ENCODE results near the gene ECHDC1. TPM values are rescaled to one million over a fixed set of nuclear protein-coding genes. Genes with fewer than 3 reads are reported as not detected.

The ECHDC1 gene
- total and polyA plus RNA-seq, 2 of the 8 experiments (the other 6 are each of a cell fraction or from before 2014, with no cell fraction given): 11.3 to 60.5 TPM

DNA sequence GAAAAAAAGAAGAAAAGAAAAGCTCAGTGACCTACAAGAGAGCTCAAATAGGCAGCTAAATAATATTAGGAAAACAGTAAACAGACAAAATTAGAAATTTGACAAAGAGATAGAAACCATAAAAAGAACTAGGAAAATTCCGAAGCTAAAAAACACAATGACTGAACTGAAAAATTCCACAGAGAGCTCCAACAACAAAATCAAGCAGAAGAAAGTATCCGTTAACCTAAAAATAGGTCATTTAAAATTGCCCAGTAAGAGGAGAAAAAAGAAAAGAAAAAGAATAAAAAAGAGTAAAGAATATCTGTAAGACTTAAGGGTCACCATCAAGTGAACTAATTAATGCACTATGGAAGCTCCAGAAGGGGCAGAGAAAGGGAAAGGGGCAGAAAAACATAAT lies 6.6 kb upstream of the ECHDC1 start:
- Histone ChIP-seq H3K56ac (replicated peaks; ENCODE audit: insufficient read length, low read depth, low read length) (no peak overlapping the region), H4K91ac (replicated peaks; ENCODE audit: insufficient read length, low read length) (no peak overlapping the region), H3K79me1 (ENCODE audit: low read depth, low read length) (no peaks in the 10 kb centered on the region), H2BK120ac (replicated peaks; ENCODE audit: low read depth, low read length) (no peak overlapping the region), H2BK20ac (ENCODE audit: low read length) (no peak overlapping the region), H4K20me1 (replicated peaks in 1 of 2; ENCODE audit: control insufficient read depth in 1 of 2, insufficient read depth in 2 of 2, low read length in 2 of 2) (no peaks in the 10 kb centered on the region), H3K4me2 (ENCODE audit: insufficient read depth in 1 of 2, low read depth in 2 of 2, low read length in 2 of 2) (no peak overlapping the region), H3K14ac (ENCODE audit: insufficient read length) (no peak overlapping the region), H2AFZ (ENCODE audit: low read length) (no peak overlapping the region), H2BK5ac (ENCODE audit: low read depth, low read length) (no peak overlapping the region), H3K4ac (replicated peaks; ENCODE audit: insufficient read length, low read depth, low read length) (no peak overlapping the region), H2BK12ac (ENCODE audit: low read depth, low read length) (no peak overlapping the region), H3K4me1 (replicated peaks in 1 of 4; ENCODE audit: control insufficient read depth in 3 of 4, insufficient read depth in 4 of 4, low read length in 3 of 4) (no peaks in the 10 kb centered on the region; a peak in 1 of 7 replicates), H4K5ac (ENCODE audit: insufficient read length, low read depth, low read length) (no peak overlapping the region), H3K18ac (ENCODE audit: extremely low read depth, low read length) (no peak overlapping the region), H3K27me3 (replicated peaks in 1 of 4; ENCODE audit: control insufficient read depth in 3 of 4, extremely low read depth in 1 of 4, insufficient read depth in 3 of 4, low read length in 3 of 4) (no peaks in the 10 kb centered on the region), H3K79me2 (ENCODE audit: control insufficient read depth in 1 of 2, insufficient read depth in 2 of 2, low read length in 2 of 2) (peaks cover 0 to 15% of the 10 kb centered on the region in 2 experiments; a peak in 2 of 4 replicates), H4K8ac (ENCODE audit: extremely low read depth, insufficient read depth, low read length) (no peak overlapping the region), H3K9me3 (ENCODE audit: insufficient read depth in 2 of 2, low read depth in 1 of 2, low read length in 1 of 2) (0 out of 4 replicates have a peak, but pooled peaks cover 3 to 7% of the 10 kb centered on the region in 2 experiments), H3K27ac (ENCODE audit: low read depth, low read length) (no peak overlapping the region), H2BK15ac (ENCODE audit: low read length) (no peak overlapping the region), H3K9ac (replicated peaks in 1 of 4; ENCODE audit: extremely low read depth in 1 of 4, low read depth in 3 of 4, low read length in 3 of 4) (no peak overlapping the region), H3K36me3 (ENCODE audit: control insufficient read depth in 2 of 4, insufficient read depth in 4 of 4, low read length in 3 of 4) (no peaks in the 10 kb centered on the region; a peak in 1 of 8 replicates), H3K23ac (ENCODE audit: insufficient read length) (no peak overlapping the region), H3K4me3 (ENCODE audit: extremely low read depth in 1 of 4, insufficient read depth in 2 of 4, low read depth in 3 of 4, low read length in 4 of 4) (no peak overlapping the region), H2AK5ac (ENCODE audit: low read depth, low read length) (no peak overlapping the region), H3K23me2 (ENCODE audit: low read depth, low read length) (no peaks in the 10 kb centered on the region)
- FAIRE-seq: no peak
- DNase-seq (ENCODE audit: low read depth in 1 of 2, low spot score in 2 of 2): no peak
- POLR2A ChIA-PET (ENCODE audit: partially characterized antibody): interaction anchor here (1.4 kb wide), 1 partner anchor 11 kb away, joined by 4 read pairs; no protein-coding TSS in a partner anchor
- WGBS, 2 experiments (ENCODE audit: extremely low coverage in 1 of 2, insufficient coverage in 1 of 2, insufficient read length in 1 of 2, insufficient replicate concordance in 2 of 2, low coverage in 1 of 2, low lambda C conversion rate in 2 of 2, missing lambda C conversion rate in 1 of 2): 78% methylated on average over 2 of the region's 2 CpGs; no CpG with 5 or more reads in 1 of the 2 experiments
- CTCF ChIA-PET (ENCODE audit: partially characterized antibody): interaction anchor here (0.7 to 1.0 kb wide), 2 partner anchors 17 to 1053 kb away, joined by 3 to 5 read pairs; no protein-coding TSS in a partner anchor
- TF ChIP-seq CREB1 (IDR thresholded peaks at IDR 0.05): no peak
- TF ChIP-seq KDM1A (IDR thresholded peaks at IDR 0.05; ENCODE audit: borderline replicate concordance, low read length): no peak
- TF ChIP-seq, protein P1, sequence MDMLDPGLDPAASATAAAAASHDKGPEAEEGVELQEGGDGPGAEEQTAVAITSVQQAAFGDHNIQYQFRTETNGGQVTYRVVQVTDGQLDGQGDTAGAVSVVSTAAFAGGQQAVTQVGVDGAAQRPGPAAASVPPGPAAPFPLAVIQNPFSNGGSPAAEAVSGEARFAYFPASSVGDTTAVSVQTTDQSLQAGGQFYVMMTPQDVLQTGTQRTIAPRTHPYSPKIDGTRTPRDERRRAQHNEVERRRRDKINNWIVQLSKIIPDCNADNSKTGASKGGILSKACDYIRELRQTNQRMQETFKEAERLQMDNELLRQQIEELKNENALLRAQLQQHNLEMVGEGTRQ (IDR thresholded peaks at IDR 0.05; ENCODE audit: low read length): no peak
- TF ChIP-seq KDM5A (IDR thresholded peaks at IDR 0.05; ENCODE audit: low read length): no peak
- no peak for TF ChIP-seq RNF2 (IDR thresholded peaks at IDR 0.05; ENCODE audit: borderline replicate concordance, low read depth, low read length, missing control alignments, poor library complexity, severe bottlenecking)
- no peak for TF ChIP-seq SIRT6 (IDR thresholded peaks at IDR 0.05; ENCODE audit: low read length)
- TF ChIP-seq, protein P2, sequence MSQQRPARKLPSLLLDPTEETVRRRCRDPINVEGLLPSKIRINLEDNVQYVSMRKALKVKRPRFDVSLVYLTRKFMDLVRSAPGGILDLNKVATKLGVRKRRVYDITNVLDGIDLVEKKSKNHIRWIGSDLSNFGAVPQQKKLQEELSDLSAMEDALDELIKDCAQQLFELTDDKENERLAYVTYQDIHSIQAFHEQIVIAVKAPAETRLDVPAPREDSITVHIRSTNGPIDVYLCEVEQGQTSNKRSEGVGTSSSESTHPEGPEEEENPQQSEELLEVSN (IDR thresholded peaks at IDR 0.05): no peak
- no peak for TF ChIP-seq RBBP5 (IDR thresholded peaks at IDR 0.05; ENCODE audit: borderline replicate concordance, low read depth, low read length)
- TF ChIP-seq MAFK (IDR thresholded peaks at IDR 0.05; ENCODE audit: low read depth, low read length): no peak
- no peak for TF ChIP-seq CEBPB (IDR thresholded peaks at IDR 0.05; ENCODE audit: low read depth, low read length)
- no peak for TF ChIP-seq YY1 (IDR thresholded peaks at IDR 0.05; ENCODE audit: low read depth, low read length)
- TF ChIP-seq EZH2 (IDR thresholded peaks at IDR 0.05; ENCODE audit: low read depth, low read length, severe bottlenecking): no peak
